HepG2 (cell line): ENCODE results near the gene C20orf144. TPM values are rescaled to one million over a fixed set of nuclear protein-coding genes. Genes with fewer than 3 reads are reported as not detected.

Experiments
- E2F1 ChIP-seq: sonication (generic); formaldehyde crosslinking; IDR thresholded peaks from 2 replicates; pipeline ENCODE4 v1.5.0; 2020; ENCODE audit warnings: missing genetic modification reagents
- GABPB1 ChIP-seq: IDR thresholded peaks from 2 replicates; pipeline ENCODE4 v1.6.1; 2016; ENCODE audit warnings: mild to moderate bottlenecking, missing genetic modification reagents, moderate library complexity, missing compliant biosample characterization
- GTF3A ChIP-seq: sonication (generic); formaldehyde crosslinking; conservative IDR thresholded peaks from 2 replicates; pipeline ENCODE4 v1.4.0; 2020; ENCODE audit warnings: mild to moderate bottlenecking, missing genetic modification reagents
- MTF1 ChIP-seq: sonication (generic); formaldehyde crosslinking; IDR thresholded peaks from 2 replicates; pipeline ENCODE4 v1.5.0; 2020; ENCODE audit warnings: missing genetic modification reagents
- NR2F2 ChIP-seq: IDR thresholded peaks from 2 replicates; pipeline ENCODE4 v1.6.1; 2012; ENCODE audit warnings: low read depth, inconsistent platforms, borderline replicate concordance
- PHB2 ChIP-seq: fragments of 450-650 bp; IDR thresholded peaks from 2 replicates; pipeline ENCODE4 v1.6.1; 2018; ENCODE audit not compliant: partially characterized antibody
- SRSF1 ChIP-seq: fragments of 200-400 bp; formaldehyde crosslinking; optimal IDR thresholded peaks from 2 replicates; pipeline ENCODE3; 2017; ENCODE audit warnings: mild to moderate bottlenecking, low read depth, low read length, moderate library complexity
- SSRP1 ChIP-seq: IDR thresholded peaks from 2 replicates; pipeline ENCODE4 v1.6.1; 2016; ENCODE audit warnings: control low read depth
- TCF12 ChIP-seq, 2 experiments: fragments of 450-650 bp in 1 of 2; sonication (generic) in 1 of 2; formaldehyde crosslinking in 1 of 2; IDR thresholded peaks; 2 replicates each; pipeline versions ENCODE4 v1.6.1 to v1.8.0; 2017 to 2022; ENCODE audit warnings: antibody characterized with exemption in 1 of 2, mild to moderate bottlenecking in 1 of 2, missing genetic modification reagents in 1 of 2, moderate library complexity in 1 of 2
- ZBED4 ChIP-seq: sonication (generic); formaldehyde crosslinking; IDR thresholded peaks from 2 replicates; pipeline ENCODE4 v1.4.0; 2020; ENCODE audit warnings: missing genetic modification reagents, borderline replicate concordance
- ZMAT3 ChIP-seq: sonication (generic); formaldehyde crosslinking; conservative IDR thresholded peaks from 2 replicates; pipeline ENCODE4 v1.7.0; 2021; ENCODE audit warnings: missing genetic modification reagents
- ZNF570 ChIP-seq: sonication (generic); formaldehyde crosslinking; IDR thresholded peaks from 2 replicates; pipeline ENCODE4 v1.4.0; 2020; ENCODE audit warnings: mild to moderate bottlenecking, missing genetic modification reagents, borderline replicate concordance
- ZNF597 ChIP-seq: sonication (generic); formaldehyde crosslinking; IDR thresholded peaks from 2 replicates; pipeline ENCODE4 v1.5.0; 2020; ENCODE audit warnings: missing genetic modification reagents
- ZNF652 ChIP-seq: IDR thresholded peaks from 2 replicates; pipeline ENCODE4 v1.6.1; 2016; ENCODE audit warnings: low read depth, borderline replicate concordance
- ZNF710 ChIP-seq: sonication (generic); formaldehyde crosslinking; IDR thresholded peaks from 2 replicates; pipeline ENCODE4 v1.5.0; 2020; ENCODE audit warnings: mild to moderate bottlenecking, missing genetic modification reagents, borderline replicate concordance
- ZNF720 ChIP-seq: sonication (generic); formaldehyde crosslinking; IDR thresholded peaks from 2 replicates; pipeline ENCODE4 v1.4.0; 2020; ENCODE audit warnings: missing genetic modification reagents
- ZNF800 ChIP-seq: sonication (generic); formaldehyde crosslinking; IDR thresholded peaks from 2 replicates; pipeline ENCODE4 v1.4.0; 2020; ENCODE audit warnings: missing genetic modification reagents
- ZNF839 ChIP-seq: sonication (generic); formaldehyde crosslinking; IDR thresholded peaks from 2 replicates; pipeline ENCODE4 v1.4.0; 2020; ENCODE audit warnings: missing genetic modification reagents, mild to moderate bottlenecking, borderline replicate concordance
- polyA plus RNA-seq, 8 experiments: library from polyadenylated mRNA; depleted of rRNA in 3 of 8; stranded (reverse) in 7 of 8; unstranded in 1 of 8; fragments of >200 nt; fragmentation: Illumina TruSeq in 4 of 8; extraction: Trizol in 4 of 8; gene quantifications; 2 replicates each; pipeline versions ENCODE4 v1.2.1 to v1.2.3, GENCODE V29; 2011 to 2016; ENCODE audit warnings: low read depth in 4 of 8, missing spikeins in 1 of 8, mixed read lengths in 1 of 8; ENCODE audit not compliant: insufficient read depth in 1 of 8
- total RNA-seq, 5 experiments: library from RNA; depleted of rRNA; stranded (reverse); fragments of >200 nt; fragmentation: Illumina TruSeq; extraction: Trizol; gene quantifications; 2 replicates each; pipeline ENCODE4 v1.2.3, GENCODE V29; 2016; ENCODE audit warnings: low read depth in 1 of 5

The C20orf144 gene
- total and polyA plus RNA-seq, 2 of the 13 experiments (the other 11 are each of a cell fraction or from before 2014, with no cell fraction given): 0.09 to 0.16 TPM

- TF ChIP-seq ZMAT3 (CRISPR knock-in tag) (no peak), E2F1 (CRISPR knock-in tag) (no peak; the same call in 1 of the 2 replicates), ZNF597 (no peak), ZNF652 (CRISPR knock-in tag) (no peak), ZNF710 (0 out of 2 replicates have a peak, but pooled peaks have one; percentile 45), PHB2 (no peak), TCF12 (IDR thresholded peaks at IDR 0.05) (no peak), TCF12 (CRISPR knock-in tag; IDR thresholded peaks at IDR 0.05) (no peak), ZNF839 (CRISPR knock-in tag) (0 out of 2 replicates have a peak, but pooled peaks have one; percentile 24), ZNF570 (CRISPR knock-in tag) (no peak), MTF1 (CRISPR knock-in tag) (no peak), ZNF720 (CRISPR knock-in tag) (0 out of 2 replicates have a peak, but pooled peaks have one; percentile 50), NR2F2 (no peak), GTF3A (CRISPR knock-in tag) (no peak; the same call in 1 of the 2 replicates), ZBED4 (no peak), GABPB1 (CRISPR knock-in tag) (peak; percentile 21; the same call in 1 of the 2 replicates), ZNF800 (CRISPR knock-in tag) (no peak), SRSF1 (peak; percentile 80), SSRP1 (CRISPR knock-in tag) (no peak)
Measured at GRCh38 chr20:33673410-33674293, 11.5 kb downstream of the C20orf144 start (continued).
